Suprapubic skin (tissue), 4 donors: ENCODE measurements around the gene METTL16.

Experiments used
- EP300 ChIP-seq: sonication (generic); formaldehyde crosslinking; IDR thresholded peaks from one replicate; pipeline ENCODE4 v1.6.1; 2017; ENCODE audit warnings: antibody characterized with exemption
- POLR2A ChIP-seq, 2 donors: fragments of 450-650 bp; IDR thresholded peaks; one replicate each; pipeline ENCODE4 v1.6.1; 2017; ENCODE audit warnings: antibody characterized with exemption in 2 of 2, mild to moderate bottlenecking in 2 of 2, moderate library complexity in 2 of 2
- POLR2AphosphoS5 ChIP-seq, 3 donors: sonication (generic); formaldehyde crosslinking; IDR thresholded peaks; one replicate each; pipeline ENCODE4 v1.6.1; 2017; ENCODE audit warnings: antibody characterized with exemption in 3 of 3
- TF ChIP-seq, protein P1 (sequence below), 2 donors: fragments of 200-600 bp in 1 of 2; fragments of 450-650 bp in 1 of 2; sonication (generic) in 1 of 2; IDR thresholded peaks; one replicate each; pipeline ENCODE4 v1.5.1; 2016 to 2019; ENCODE audit warnings: antibody characterized with exemption in 2 of 2, mild to moderate bottlenecking in 1 of 2, moderate library complexity in 1 of 2

GRCh38 chr17:2466931-2467330 is 44.8 kb downstream of the METTL16 start:
- TF ChIP-seq, protein P1, sequence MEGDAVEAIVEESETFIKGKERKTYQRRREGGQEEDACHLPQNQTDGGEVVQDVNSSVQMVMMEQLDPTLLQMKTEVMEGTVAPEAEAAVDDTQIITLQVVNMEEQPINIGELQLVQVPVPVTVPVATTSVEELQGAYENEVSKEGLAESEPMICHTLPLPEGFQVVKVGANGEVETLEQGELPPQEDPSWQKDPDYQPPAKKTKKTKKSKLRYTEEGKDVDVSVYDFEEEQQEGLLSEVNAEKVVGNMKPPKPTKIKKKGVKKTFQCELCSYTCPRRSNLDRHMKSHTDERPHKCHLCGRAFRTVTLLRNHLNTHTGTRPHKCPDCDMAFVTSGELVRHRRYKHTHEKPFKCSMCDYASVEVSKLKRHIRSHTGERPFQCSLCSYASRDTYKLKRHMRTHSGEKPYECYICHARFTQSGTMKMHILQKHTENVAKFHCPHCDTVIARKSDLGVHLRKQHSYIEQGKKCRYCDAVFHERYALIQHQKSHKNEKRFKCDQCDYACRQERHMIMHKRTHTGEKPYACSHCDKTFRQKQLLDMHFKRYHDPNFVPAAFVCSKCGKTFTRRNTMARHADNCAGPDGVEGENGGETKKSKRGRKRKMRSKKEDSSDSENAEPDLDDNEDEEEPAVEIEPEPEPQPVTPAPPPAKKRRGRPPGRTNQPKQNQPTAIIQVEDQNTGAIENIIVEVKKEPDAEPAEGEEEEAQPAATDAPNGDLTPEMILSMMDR (IDR thresholded peaks at IDR 0.05): no peak
- no peak for TF ChIP-seq POLR2A (IDR thresholded peaks at IDR 0.05)
- no peak for TF ChIP-seq EP300
- TF ChIP-seq POLR2AphosphoS5 (IDR thresholded peaks at IDR 0.05): no peak
